Skeletal muscle cell (primary cell): Measurements from ENCODE around the gene CDC42EP3.

Experiments used
- DNase-seq: peaks from one replicate; pipeline ENCODE4 v3.0.0-alpha.2; 2010; ENCODE audit warnings: low read depth
- H3K4me3 ChIP-seq: 2 replicates; pipeline ENCODE4 v1.5.1; 2011; ENCODE audit warnings: low read depth, mild to moderate bottlenecking, control low read depth, low read length, moderate library complexity

CDC42EP3 gene

DNA sequence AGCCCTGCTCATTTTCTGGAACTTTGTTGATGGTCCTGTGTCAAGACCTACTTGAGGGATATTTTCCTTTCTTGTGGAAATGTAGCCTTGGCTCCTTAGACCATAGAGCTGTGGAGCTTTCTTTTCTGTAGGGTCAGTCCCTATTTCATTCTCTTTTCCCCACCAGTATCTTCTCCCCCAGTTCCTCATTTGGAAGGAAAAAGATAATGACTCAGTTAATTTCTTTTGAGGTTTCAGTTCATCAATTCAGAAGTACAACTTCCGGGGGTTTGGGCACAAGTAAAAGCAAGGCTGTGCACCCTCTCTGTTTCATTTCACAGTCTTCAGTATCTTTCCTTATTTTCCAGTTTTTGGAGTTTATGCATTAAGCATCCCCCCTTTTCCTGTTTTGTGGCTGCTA lies 70.7 kb downstream of the CDC42EP3 start:
- no peak overlapping the region for H3K4me3 ChIP-seq
- DNase-seq, result no peak

DNA sequence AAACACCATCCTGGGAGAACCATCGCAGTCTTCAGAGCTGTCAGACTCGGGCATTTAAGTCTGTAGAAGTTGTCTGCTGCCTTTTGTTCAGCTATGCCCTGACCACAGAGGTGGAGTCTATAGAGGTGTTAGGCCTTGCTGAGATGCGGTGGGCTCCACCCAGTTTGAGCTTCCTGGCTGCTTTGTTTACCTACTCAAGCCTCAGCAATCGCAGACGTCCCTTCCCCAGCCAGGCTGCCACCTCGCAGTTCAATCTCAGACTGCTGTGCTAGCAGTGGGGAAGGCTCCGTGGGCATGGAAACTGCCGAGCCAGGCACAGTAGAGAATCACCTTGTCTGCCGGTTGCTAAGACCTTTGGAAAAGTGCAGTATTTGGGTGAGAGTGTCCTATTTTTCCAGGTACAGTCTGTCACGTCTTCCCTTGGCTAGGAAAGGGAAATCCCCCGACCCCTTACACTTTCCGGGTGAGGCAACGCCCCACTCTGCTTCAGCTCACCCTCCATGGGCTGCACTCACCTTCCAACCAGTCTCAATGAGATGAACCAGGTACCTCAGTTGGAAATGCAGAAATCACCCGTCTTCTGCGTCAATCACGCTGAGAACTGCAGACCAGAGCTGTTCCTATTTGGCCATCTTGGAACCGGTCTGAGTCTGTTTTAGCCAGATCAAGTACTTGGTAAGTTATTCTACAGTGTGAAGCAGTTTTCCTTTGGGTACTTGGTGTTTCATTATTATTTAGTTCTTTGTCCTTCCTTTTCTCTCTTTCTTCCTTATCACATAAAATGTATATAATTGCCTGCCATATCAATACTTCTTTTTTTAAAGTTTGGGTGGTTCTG lies 71.5 kb downstream of the CDC42EP3 start:
- no peak overlapping the region for H3K4me3 ChIP-seq
- no peak for DNase-seq

DNA sequence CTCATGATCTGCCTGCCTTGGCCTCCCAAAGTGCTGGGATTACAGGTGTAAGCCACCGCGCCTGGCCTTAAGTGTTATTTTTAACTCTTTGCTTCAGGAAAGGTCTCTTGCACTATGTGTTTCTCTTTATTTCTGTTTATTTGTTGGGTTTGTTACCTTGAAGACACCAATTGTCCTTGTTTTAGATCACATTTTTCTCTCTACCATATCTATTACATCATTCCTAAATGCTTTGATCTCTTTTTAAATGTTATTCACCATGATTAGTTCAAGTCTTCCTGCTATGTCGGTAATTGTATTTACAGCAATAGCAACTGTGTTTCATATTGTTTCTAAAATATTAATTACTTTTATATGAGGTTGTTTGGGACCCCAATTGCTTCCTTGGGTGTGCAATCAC lies 77.7 kb downstream of the CDC42EP3 start:
- H3K4me3 ChIP-seq, result no peak overlapping the region
- DNase-seq, result no peak

DNA sequence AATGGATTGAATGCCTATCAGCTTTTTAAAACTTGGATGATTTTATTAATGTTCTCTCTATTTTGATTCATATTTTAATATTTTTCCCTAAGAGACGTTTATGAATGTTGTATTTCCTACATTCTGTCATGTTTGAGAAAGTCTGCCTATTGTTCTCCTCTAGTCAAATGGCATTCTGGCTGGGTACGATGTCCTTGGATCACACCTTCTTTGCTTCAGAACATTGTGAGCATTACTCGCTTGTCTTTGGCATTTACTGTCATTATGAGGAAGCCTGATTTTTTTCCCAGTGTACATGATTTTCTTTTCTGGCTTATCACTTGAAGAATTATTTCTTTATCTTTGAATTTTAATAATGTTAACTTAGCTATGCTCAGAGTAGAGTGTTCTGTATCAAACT lies 78.4 kb downstream of the CDC42EP3 start:
- DNase-seq, result no peak
- no peak overlapping the region for H3K4me3 ChIP-seq
